GM23248 (cell line): Measurements from ENCODE around the gene PHLDB2.

ENCODE experiments used
- EZH2 ChIP-seq: fragments of 200-600 bp; sonication (generic); IDR thresholded peaks from 2 replicates; pipeline ENCODE4 v1.6.1; 2018; ENCODE audit warnings: antibody characterized with exemption, mild to moderate bottlenecking; ENCODE audit not compliant: insufficient read depth, poor library complexity, severe bottlenecking
- EZH2phosphoT487 ChIP-seq: fragments of 200-600 bp; sonication (generic); IDR thresholded peaks from 2 replicates; pipeline ENCODE4 v1.6.1; 2018; ENCODE audit warnings: antibody characterized with exemption, moderate library complexity, mild to moderate bottlenecking, low read depth; ENCODE audit not compliant: insufficient read depth

DNA sequence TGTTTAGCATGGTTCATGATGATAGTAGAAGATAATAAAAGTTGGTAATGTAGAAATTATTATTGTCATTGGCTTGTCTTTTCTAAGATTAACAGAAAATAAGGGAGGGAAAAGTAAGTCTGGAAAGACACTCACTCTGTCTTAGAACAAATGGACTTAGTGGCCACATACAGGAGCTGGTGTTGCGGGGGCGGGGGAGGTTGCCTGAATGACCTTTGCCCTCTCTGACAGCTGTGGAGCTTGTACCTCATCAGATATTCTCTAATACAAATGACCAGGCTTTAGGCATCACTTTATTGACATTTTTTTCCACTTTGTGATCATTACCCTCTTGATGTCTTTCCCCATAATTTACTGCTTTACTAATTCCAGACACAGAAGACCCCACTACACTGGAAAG lies 145.6 kb downstream of the PHLDB2 start:
- no peak for TF ChIP-seq EZH2phosphoT487
- TF ChIP-seq EZH2: no peak
